ENCODE measurements around the gene GRM8.

Gene GRM8

DNA sequence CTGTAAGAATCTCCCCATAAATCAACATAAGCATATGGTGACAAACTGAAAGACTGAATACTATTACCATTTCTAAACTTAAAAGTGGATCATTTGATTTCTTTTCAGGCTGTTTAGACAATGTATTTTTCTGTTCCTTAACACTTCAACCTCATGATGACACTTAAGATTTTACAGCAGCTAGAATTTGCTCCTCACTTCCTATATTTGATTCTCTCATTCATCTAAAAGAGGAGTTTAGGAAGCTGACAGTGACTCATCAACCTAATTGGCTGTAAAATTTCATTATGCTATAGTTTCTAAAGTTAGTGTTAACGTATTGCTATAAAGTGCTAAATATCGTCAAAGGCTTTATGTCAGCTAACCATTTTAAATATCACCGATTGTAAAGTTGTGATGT, 478.7 kb downstream of the GRM8 start:
- H3K27ac ChIP-seq, result no peak overlapping the region
- TF ChIP-seq, protein P1, sequence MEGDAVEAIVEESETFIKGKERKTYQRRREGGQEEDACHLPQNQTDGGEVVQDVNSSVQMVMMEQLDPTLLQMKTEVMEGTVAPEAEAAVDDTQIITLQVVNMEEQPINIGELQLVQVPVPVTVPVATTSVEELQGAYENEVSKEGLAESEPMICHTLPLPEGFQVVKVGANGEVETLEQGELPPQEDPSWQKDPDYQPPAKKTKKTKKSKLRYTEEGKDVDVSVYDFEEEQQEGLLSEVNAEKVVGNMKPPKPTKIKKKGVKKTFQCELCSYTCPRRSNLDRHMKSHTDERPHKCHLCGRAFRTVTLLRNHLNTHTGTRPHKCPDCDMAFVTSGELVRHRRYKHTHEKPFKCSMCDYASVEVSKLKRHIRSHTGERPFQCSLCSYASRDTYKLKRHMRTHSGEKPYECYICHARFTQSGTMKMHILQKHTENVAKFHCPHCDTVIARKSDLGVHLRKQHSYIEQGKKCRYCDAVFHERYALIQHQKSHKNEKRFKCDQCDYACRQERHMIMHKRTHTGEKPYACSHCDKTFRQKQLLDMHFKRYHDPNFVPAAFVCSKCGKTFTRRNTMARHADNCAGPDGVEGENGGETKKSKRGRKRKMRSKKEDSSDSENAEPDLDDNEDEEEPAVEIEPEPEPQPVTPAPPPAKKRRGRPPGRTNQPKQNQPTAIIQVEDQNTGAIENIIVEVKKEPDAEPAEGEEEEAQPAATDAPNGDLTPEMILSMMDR (conservative IDR thresholded peaks at IDR 0.05), result no peak

DNA sequence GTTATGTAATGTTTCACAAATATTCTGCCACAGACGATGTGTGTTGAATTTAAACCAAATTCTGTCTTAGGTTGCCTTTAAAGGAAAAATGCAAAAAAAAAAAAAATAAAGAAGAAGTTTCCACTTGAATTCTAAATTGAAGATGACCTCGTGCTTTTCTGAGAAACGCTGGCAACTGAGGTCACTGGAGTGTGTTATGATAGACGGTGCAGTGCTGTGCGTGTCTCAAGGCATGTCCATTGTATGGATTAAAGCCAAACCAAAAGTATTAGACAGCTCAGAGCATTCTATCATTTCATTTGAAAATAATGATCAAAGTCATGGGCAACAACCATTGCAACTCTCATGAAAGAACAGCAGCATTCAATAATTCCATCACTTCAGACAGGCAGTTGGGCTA, 483.9 kb downstream of the GRM8 start:
- H3K27ac ChIP-seq, result no peak overlapping the region
- TF ChIP-seq, protein P1 (conservative IDR thresholded peaks at IDR 0.05), result no peak

DNA sequence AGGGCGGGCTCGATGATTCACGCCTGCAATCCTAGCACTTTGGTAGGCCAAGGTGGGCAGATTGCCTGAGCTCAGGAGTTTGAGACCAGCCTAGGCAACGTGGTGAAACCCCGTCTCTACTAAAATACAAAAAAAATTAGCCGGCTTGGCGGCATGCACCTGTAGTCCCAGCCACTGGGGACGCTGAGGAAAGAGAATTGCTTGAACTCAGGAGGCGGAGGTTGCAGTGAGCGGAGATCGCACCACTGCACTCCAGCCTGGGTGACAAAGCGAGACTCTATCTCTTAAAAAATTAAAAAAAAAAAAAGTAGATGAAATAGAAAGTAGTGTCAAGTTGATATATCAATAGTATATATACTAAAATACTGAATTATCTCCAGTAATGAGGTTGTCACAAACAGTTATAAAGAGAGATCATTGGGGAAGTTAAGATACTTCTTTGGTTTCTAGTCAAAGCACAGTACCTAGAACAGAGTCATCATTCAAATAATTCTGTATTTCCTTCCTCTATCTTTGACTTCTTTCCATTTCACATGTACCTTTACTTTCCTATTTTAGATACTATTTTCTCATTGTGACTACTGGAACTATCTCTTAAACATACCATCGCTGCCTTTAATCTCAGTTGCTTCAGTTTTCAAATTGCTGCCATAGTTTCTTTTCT, 491.7 kb downstream of the GRM8 start:
- TF ChIP-seq, protein P1 (conservative IDR thresholded peaks at IDR 0.05), result no peak
- H3K27ac ChIP-seq, result no peak overlapping the region

DNA sequence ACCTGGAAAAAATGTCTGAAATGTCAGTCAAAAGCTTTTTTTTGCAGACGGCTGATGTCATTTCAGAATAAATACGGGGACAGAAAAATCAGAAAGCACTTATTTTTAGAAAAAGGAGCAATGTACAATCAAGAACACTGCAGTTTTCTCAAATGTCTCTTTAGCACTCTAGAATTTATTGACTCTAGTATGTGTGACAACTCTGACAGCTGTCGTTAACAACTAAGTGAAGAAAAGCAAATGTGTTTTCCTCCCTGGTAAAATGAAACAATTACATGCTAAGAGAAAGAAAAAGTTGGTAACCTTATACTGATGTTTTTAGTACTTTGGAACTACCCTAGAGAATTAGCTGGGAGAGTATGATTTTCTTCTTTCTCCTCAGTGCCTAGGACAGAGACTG, 497.4 kb downstream of the GRM8 start:
- TF ChIP-seq, protein P1 (conservative IDR thresholded peaks at IDR 0.05), result no peak
- H3K27ac ChIP-seq, result no peak overlapping the region

DNA sequence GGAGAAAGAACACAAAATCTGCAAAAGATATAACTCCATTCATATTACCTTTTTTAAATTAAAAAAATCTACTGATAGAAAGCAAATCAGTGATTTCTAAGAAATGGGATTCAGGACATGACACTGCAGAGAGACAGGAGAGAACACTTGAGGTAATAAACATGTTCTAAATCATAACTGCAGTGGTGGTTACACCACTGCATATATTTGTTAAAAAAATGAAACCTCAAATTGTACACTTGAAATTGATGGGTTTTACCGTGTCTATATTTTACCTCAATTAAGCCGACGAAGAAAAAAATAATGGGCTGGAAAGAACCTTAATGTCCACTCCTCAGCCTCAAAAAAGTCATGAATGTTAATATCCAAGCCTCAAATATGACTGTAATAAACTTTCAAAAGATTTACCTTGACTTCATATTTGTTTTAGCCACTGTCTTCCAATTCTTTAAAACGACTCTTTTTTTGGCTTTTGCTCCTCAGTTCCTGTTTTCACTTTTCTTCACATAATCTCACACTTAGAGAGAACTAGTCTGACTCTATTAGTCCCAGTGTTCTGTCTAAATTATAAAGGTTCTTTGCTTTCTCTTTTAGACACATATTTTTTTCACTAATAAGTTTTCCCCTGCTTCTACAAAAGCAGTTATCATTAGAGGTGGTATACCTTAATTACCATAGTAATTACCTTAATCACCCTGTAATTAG, 502.4 kb downstream of the GRM8 start:
- TF ChIP-seq, protein P1 (conservative IDR thresholded peaks at IDR 0.05), result no peak
- H3K27ac ChIP-seq, result no peak overlapping the region

DNA sequence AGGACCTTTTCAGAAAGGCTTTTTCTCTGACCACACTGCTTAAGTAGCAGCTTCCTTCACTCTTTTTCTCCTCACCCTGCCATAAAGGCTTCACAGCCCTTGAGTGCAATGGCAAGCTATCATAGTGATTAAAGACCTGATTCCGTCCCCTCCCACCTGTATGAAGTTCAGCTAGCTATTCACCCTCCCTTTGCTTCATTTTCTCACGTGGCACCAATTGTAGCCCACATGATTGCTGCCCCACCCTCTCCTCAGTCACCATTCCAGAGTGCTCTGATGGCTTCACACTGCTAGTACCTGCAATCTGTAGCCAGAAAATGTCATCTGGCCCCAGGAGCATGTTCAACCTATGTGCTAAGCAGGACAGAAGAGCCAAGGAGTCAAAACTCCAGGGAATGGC, 523.8 kb downstream of the GRM8 start:
- H3K27ac ChIP-seq, result no peak overlapping the region
- TF ChIP-seq, protein P1 (conservative IDR thresholded peaks at IDR 0.05), result no peak

DNA sequence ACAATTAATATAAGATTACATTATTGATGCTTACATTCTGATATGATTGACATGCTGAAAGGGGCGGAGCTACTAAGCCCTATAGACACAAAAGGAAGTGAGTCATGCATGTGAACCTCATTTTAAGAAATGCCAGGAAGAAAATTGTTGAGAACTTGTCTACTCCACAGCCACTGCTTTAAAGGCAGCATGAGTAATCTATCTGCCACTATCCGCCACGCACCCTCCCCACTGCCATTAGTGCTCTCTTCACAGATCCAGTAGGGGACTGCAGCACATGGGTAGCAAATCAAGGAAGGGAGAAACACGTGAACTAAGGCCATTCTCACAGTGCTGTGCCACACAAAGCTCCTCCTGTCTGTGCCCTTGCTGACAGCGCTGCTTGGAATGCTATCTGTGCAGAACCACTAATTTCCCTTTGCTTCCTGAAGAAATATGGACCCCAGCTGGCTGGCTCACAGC, 524.8 kb downstream of the GRM8 start:
- no peak overlapping the region for H3K27ac ChIP-seq
- TF ChIP-seq, protein P1 (conservative IDR thresholded peaks at IDR 0.05), result no peak
